ENCODE measurements around the gene FNBP1L.
"Not testable (repeated sequence)": the region's sequence is repeated elsewhere in the genome, so short reads cannot be mapped to it uniquely, and the experiment has no call there.

FNBP1L gene

DNA sequence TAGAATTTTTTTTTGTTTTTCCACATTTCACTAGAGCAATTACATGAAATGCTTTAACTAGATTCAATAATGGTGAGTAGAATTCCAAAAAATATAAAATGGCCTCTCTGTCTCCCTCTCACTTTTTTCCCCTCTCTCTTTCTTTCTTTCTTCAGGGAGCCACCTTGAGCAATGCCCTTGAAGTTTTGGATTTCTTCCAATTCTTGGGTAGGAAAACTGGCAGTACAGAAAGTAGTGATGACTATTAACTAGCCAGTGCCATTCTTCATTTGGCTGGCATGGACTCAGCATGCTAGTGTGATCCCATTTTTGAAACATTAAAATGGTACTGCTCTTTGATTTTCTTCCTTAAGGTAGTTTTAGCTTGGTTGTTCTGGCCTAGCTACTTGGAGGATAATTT lies 4.5 kb upstream of the FNBP1L start:
- no peak for DNase-seq (ENCODE audit: low read depth)

- no peak for DNase-seq (ENCODE audit: low read depth)
Observed at GRCh38 chr1:93446837-93447451, 974 bp upstream of the FNBP1L start.

- peak; percentile 48 for DNase-seq (ENCODE audit: low read depth)
Observed at GRCh38 chr1:93448292-93448982, 519 bp downstream of the FNBP1L start.

DNA sequence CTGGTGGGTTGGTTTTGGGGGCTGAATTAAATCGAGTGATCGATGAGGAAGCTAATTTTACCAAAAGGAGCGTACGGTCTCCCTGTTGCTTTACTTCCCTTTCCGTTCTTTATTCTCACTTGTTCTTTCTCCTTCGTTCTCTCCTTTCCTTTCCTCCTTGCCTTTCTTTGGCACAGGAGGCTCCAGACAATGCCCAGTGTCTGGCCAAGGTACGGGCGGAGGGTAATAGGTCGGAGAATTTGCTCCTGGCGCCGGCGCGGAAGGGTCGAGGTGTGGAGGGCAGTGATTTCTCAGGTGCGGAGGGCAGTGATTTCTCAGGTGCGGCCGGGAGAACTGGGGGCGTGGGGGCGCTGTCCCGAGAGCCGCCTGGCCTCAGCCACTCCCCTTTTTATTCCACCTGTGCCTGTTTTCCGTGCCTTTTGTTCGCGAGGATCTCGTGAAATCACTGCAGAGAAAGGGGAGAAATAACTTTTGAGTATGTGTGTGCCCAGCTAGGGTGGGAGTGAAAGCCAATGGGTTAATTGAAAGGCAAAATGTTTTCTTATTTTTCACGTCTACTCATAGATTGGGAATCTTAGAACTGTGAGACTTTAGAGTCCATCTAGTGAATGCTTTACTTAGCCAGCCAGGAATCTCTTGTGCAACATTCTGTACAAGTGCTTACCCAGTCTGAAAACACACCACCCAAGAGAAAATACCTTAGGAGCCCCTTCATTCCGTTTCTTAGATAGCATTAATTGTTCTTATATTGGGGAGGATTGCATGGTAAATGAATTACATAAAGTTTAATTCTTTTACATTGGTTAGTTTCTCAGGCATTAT lies 1.3 kb downstream of the FNBP1L start:
- DNase-seq (ENCODE audit: low read depth) = peak; percentile 63

DNA sequence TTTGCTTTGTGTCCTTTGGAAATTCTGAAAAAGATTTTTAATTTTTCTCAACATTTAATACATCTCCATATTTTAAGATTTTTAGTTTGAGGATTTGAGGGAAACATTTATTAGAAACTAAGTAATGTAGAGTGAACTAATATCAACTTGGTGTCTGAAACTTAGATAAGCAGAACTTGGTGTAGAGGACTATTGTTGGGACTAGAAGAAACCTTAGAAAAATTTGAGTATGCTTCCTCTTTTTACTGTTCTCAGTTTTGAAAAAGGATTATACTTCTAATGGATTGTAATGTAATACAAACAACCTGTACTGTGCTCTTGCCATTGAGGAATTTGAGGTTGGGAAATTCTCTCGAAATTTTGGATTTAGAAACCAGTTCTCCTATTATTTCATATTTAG lies 2.4 kb downstream of the FNBP1L start:
- no peak for DNase-seq (ENCODE audit: low read depth)

- no peak for DNase-seq (ENCODE audit: low read depth)
Observed at GRCh38 chr1:93453911-93454310, 6.0 kb downstream of the FNBP1L start.

DNA sequence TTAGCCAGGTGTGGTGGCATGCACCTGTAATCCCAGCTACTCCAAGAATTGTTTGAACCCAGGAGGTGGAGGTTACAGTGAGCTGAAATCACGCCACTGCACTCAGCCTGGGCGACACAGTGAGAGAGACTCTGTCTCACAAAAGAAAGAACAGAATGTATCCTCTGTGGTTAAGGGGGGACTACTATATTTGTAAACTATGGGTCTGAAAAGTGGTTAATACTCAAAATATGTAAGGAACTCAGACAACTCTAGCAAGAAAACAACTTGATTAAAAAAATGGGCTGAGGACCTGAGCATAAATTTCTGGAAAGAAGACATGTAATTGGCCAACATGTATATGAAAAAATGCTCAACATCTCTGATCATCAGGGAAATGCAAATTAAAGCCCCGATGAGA lies 11.2 kb downstream of the FNBP1L start:
- peak; percentile 23 for DNase-seq (ENCODE audit: low read depth)

DNA sequence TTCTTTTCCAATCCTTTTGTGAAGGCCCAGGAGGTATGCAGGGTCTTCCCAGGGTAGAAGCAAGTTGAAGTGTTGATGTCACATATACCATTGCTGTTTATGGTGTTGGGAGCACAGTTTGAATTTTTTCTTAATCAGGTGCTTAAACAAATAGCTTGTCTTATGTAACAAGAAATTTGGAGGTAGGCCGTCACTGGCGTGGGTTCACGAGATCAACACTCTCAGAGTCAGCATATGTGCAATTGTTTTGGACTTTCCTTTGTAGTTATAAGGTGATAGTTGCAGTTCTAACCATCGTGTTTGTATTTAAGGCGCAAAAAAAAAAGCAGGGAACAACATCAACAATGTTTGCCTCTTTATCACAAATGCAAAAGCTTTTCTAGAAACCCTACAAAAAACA lies 13.3 kb downstream of the FNBP1L start:
- no peak for DNase-seq (ENCODE audit: low read depth)

DNA sequence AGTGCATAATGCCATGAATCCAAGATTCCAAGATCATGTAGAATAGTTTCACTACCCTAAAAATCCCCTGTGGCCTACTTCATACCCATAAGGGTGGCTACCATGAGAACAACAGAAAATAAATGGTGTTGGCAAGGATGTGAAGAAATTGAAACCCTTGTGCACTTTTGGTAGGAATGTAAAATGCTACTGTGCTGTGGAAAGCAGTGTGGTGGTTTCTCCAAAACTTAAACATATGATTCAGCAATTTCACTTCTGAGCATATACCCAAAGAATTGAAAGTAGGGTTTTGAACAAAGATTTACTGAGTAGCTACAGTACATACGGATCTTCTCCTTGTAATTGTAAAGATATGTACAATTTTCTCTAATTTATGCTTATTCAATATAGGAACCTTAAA lies 16.0 kb downstream of the FNBP1L start:
- DNase-seq (ENCODE audit: low read depth) = peak; percentile 7

DNA sequence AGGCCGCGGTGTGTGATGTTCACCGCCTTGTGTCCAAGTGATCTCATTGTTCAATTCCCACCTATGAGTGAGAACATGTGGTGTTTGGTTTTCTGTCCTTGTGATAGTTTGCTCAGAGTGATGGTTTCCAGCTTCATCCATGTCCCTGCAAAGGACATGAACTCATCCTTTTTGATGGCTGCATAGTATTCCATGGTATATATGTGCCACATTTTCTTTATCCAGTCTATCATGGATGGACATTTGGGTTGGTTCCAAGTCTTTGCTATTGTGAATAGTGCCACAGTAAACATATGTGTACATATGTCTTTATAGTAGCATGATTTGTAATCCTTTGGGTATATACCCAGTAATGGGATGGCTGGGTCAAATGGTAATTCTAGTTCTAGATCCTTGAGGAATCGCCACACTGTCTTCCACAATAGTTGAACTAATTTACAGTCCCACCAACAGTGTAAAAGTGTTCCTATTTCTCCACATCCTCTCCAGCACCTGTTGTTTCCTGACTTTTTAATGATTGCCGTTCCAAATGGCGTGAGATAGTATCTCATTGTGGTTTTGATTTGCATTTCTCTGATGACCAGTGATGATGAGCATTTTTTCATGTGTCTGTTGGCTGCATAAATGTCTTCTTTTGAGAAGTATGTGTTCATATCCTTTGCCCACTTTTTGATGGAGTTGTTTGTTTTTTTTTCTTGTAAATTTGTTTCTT lies 17.6 kb downstream of the FNBP1L start:
- DNase-seq (ENCODE audit: low read depth) = not testable (repeated sequence)

- DNase-seq (ENCODE audit: low read depth) = no peak
Observed at GRCh38 chr1:93467606-93468005, 19.7 kb downstream of the FNBP1L start.

DNA sequence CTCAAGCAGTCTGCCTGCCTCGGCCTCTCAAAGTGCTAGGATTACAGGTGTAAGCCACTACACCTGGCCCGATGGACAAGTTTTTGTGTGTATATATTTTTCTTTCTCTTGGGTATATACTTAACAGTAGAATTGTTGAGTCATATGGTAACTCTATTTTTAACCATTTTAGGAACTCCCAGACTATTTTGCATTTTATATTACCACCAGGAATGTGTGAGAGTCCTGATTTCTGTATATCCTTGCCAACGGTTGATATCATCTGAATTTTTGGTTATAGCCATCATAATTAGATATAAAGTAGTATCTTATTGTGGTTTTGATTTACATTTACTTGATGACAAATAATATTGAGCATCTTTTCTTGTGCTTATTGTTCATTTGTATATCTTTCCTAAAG lies 20.7 kb downstream of the FNBP1L start:
- DNase-seq (ENCODE audit: low read depth) = peak; percentile 73

DNA sequence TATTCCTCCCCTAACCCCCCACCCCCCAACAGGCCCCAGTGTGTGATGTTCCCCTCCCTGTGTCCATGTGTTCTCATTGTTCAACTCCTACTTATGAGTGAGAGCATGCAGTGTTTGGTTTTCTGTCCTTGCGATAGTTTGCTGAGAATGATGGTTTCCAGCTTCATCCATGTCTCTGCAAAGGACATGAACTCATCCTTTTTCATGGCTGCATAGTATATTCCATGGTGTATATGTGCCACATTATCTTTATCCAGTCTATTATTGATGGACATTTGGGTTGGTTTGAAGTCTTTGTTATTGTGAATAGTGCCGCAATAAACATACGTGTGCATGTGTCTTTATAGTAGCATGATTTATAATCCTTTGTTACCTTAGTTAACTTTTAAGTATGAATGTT lies 21.3 kb downstream of the FNBP1L start:
- not testable (repeated sequence) for DNase-seq (ENCODE audit: low read depth)

DNA sequence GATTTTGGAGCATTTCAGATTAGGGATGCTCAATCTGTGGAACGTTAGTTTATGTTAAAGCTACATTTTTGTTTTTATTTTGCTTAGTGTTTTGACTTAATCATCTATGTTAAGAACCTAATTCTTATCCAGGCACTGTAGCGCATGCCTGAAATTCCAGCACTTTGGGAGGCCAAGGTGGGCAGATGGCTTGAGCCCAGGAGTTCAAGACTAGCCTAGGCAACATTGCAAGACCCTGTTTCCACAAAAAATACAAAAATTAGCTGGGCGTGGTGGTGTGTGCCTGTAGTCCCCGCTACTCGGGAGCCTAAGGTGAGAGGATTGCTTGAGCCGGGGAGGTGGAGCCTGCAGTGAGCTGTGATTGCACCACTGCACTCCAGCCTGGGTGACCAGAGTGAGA lies 23.4 kb downstream of the FNBP1L start:
- no peak for DNase-seq (ENCODE audit: low read depth)

- DNase-seq (ENCODE audit: low read depth) = peak; percentile 93
Observed at GRCh38 chr1:93471911-93472310, 24.0 kb downstream of the FNBP1L start.

DNA sequence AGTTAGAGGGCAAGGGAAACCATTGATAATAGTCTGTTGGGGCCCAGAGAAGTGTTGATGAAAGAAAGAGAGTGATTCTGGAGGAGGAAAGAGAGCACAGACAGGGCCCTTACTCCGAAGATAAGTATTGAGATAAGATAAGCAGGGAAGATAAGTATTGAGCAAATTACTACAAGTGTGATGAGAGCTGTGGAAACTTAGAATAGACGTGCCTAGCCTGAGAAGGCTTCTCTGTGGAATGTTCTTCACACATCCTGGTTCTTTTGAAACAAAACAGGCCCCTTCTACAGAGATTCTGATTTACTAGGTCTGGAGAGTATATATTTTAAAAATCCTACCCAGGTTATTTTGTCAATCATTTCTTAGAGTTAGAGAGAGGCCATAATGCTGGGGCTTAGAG lies 26.4 kb downstream of the FNBP1L start:
- DNase-seq (ENCODE audit: low read depth) = no peak

DNA sequence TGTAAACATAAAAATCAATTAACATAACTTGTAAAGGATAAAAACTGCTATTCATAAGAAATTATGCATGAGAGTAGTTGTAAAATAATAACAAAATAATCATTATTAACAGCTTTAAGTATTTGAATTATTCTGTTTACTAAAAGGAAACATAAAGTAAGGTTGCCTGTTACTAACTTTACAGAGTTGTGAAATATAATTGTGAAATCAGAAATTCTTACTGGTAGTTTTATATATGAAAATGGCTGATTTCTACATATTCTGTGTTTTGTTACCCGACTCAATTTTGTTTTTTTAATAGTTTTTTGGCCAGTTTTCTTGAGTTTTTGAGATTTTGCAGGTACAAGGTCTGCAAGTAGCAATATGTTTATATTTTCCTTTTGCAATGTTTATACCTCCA lies 27.8 kb downstream of the FNBP1L start:
- DNase-seq (ENCODE audit: low read depth) = no peak

- DNase-seq (ENCODE audit: low read depth) = not testable (repeated sequence)
Observed at GRCh38 chr1:93479133-93479745, 31.3 kb downstream of the FNBP1L start.

DNA sequence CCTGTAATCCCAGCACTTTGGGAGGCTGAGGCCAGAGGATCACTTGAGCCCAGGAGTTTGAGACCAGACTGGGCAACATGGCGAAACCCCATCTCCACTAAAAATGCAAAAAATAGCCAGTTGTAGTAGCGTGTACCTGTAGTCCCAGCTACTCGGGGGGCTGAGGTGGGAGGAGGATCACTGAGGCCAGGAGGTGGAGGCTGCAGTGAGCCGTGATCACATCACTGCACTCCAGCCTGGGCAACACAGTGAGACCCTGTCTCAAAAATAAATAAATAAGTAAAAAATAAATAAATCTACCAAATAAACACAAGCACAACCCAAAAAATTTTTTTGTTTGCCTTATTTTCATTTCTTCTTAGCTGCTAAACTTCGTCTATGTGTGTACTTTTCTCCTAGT lies 34.0 kb downstream of the FNBP1L start:
- not testable (repeated sequence) for DNase-seq (ENCODE audit: low read depth)

- no peak for DNase-seq (ENCODE audit: low read depth)
Observed at GRCh38 chr1:93483200-93483599, 35.3 kb downstream of the FNBP1L start.

- DNase-seq (ENCODE audit: low read depth) = no peak
Observed at GRCh38 chr1:93483606-93484005, 35.7 kb downstream of the FNBP1L start.

DNA sequence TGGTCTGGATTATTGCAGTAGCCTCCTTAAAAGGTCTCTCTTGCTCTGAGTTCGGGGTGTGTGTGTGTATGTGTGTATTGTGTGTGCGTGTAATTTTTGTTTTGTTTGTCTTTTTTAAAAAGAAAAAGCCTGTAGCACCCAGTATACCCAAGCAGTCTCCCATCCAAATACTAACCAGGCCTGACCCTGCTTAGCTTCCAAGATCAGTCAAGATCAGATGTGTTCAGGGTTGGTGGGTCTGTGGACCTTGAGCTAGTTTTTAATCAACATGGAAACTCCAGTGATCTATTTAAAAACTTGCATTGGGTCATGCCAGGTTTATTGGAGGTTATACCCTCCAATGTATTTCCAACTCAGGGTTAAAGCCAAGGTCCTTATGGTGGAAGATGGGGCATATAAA lies 40.3 kb downstream of the FNBP1L start:
- no peak for DNase-seq (ENCODE audit: low read depth)
